SK-N-SH (cell line): ENCODE results near the gene SEMA4D. TPM values are rescaled to one million over a fixed set of nuclear protein-coding genes. Genes with fewer than 3 reads are reported as not detected.

Experiments used
- CTCF ChIA-PET: fragments of 300-600, 350-600 bp; formaldehyde crosslinking; extraction: SDS; loops from one replicate; lab custom pipeline; 2021; lab: Yijun Ruan, JAX
- POLR2A ChIA-PET: fragments of 350-600 bp; sonication (Branson Sonifier 250); formaldehyde crosslinking; extraction: SDS; loops from one replicate; lab custom pipeline; 2020; ENCODE audit warnings: antibody characterized with exemption, inconsistent platforms; lab: Yijun Ruan, JAX
- DNase-seq: peaks from one replicate; pipeline ENCODE4 v3.0.0; 2012
- H2AFZ ChIP-seq: fragments of 200-600 bp; sonication (generic); 2 replicates; pipeline ENCODE4 v1.8.1; 2016; ENCODE audit warnings: antibody characterized with exemption, mild to moderate bottlenecking, low read depth
- H3F3A ChIP-seq: fragments of 200-600 bp; sonication (generic); replicated peaks from 2 replicates; pipeline ENCODE3; 2016; ENCODE audit warnings: antibody characterized with exemption, mild to moderate bottlenecking; ENCODE audit not compliant: insufficient read depth
- H3K27ac ChIP-seq, 2 experiments: fragments of 200-500 bp in 1 of 2; fragments of 200-600 bp in 1 of 2; sonication (Bioruptor generic) in 1 of 2; sonication (generic), shearing (Covaris generic) in 1 of 2; 2 replicates each; pipeline versions ENCODE4 v1.5.1 to v1.6.1; 2014 to 2016; ENCODE audit warnings: low read depth in 2 of 2, inconsistent platforms in 1 of 2, low read length in 1 of 2, mild to moderate bottlenecking in 1 of 2, mixed read lengths in 1 of 2
- H3K27me3 ChIP-seq: fragments of 200-600 bp; sonication (generic), shearing (Covaris generic); 2 replicates; pipeline ENCODE4 v1.6.1; 2016; ENCODE audit warnings: mixed run types; ENCODE audit not compliant: insufficient read depth
- H3K36me3 ChIP-seq, 2 experiments: fragments of 200-500 bp in 1 of 2; fragments of 200-600 bp in 1 of 2; sonication (Bioruptor generic) in 1 of 2; sonication (generic) in 1 of 2; replicated peaks in 1 of 2; 2 replicates each; pipeline versions ENCODE3 to v1.5.1; 2014 to 2016; ENCODE audit warnings: low read length in 1 of 2, mild to moderate bottlenecking in 1 of 2; ENCODE audit not compliant: insufficient read depth in 2 of 2, control insufficient read depth in 1 of 2
- H3K4me1 ChIP-seq, 2 experiments: fragments of 200-500 bp in 1 of 2; fragments of 200-600 bp in 1 of 2; sonication (Bioruptor generic) in 1 of 2; sonication (generic), shearing (Covaris generic) in 1 of 2; 2 replicates each; pipeline versions ENCODE4 v1.5.1 to v1.6.1; 2014 to 2016; ENCODE audit warnings: low read depth in 1 of 2, low read length in 1 of 2, mixed run types in 1 of 2; ENCODE audit not compliant: insufficient read depth in 2 of 2, control insufficient read depth in 1 of 2
- H3K4me2 ChIP-seq: fragments of 200-600 bp; sonication (generic), shearing (Covaris generic); 2 replicates; pipeline ENCODE4 v1.6.1; 2017; ENCODE audit warnings: mixed run types
- H3K4me3 ChIP-seq, 2 experiments: fragments of 200-500 bp in 1 of 2; fragments of 200-600 bp in 1 of 2; sonication (Bioruptor generic) in 1 of 2; sonication (generic), shearing (Covaris generic) in 1 of 2; 2 replicates each; pipeline versions ENCODE4 v1.5.1 to v1.8.1; 2014 to 2016; ENCODE audit warnings: low read depth in 2 of 2, inconsistent platforms in 1 of 2, low read length in 1 of 2, mild to moderate bottlenecking in 1 of 2, mixed read lengths in 1 of 2, moderate library complexity in 1 of 2
- H3K79me2 ChIP-seq: fragments of 200-600 bp; sonication (generic); 2 replicates; pipeline ENCODE4 v1.8.1; 2017; ENCODE audit warnings: mild to moderate bottlenecking; ENCODE audit not compliant: insufficient read depth
- H3K9ac ChIP-seq: fragments of 200-600 bp; sonication (generic); 2 replicates; pipeline ENCODE4 v1.6.1; 2017; ENCODE audit warnings: mixed run types
- H3K9me2 ChIP-seq: fragments of 200-600 bp; sonication (generic); 2 replicates; pipeline ENCODE4 v1.6.1; 2017; ENCODE audit warnings: mixed run types
- H3K9me3 ChIP-seq: fragments of 200-600 bp; sonication (generic); 2 replicates; pipeline ENCODE4 v1.6.1; 2017; ENCODE audit warnings: mixed run types, mild to moderate bottlenecking, moderate library complexity
- H4K20me1 ChIP-seq: fragments of 200-600 bp; sonication (generic); 2 replicates; pipeline ENCODE4 v1.6.1; 2017; ENCODE audit warnings: mild to moderate bottlenecking, mixed run types; ENCODE audit not compliant: insufficient read depth
- CHD2 ChIP-seq: fragments of 150-350 bp; IDR thresholded peaks from 2 replicates; pipeline ENCODE4 v1.6.1; 2018; ENCODE audit warnings: low read length; ENCODE audit not compliant: partially characterized antibody
- ELF1 ChIP-seq: IDR thresholded peaks from 2 replicates; pipeline ENCODE4 v1.4.0; 2012
- EZH2phosphoT487 ChIP-seq: fragments of 200-600 bp; sonication (generic); IDR thresholded peaks from 2 replicates; pipeline ENCODE4 v1.6.1; 2017; ENCODE audit warnings: low read depth, mixed run types, mild to moderate bottlenecking, antibody characterized with exemption, moderate library complexity, borderline replicate concordance
- FOSL2 ChIP-seq: IDR thresholded peaks from 2 replicates; pipeline ENCODE4 v1.4.0; 2012; ENCODE audit warnings: low read depth, mild to moderate bottlenecking, moderate library complexity, borderline replicate concordance
- FOXJ3 ChIP-seq: sonication (generic); formaldehyde crosslinking; IDR thresholded peaks from 2 replicates; pipeline ENCODE4 v1.5.1; 2020; ENCODE audit warnings: mild to moderate bottlenecking, missing genetic modification reagents
- GATA2 ChIP-seq: sonication (generic); formaldehyde crosslinking; IDR thresholded peaks from 2 replicates; pipeline ENCODE4 v1.5.0; 2020; ENCODE audit warnings: mild to moderate bottlenecking, missing genetic modification reagents
- MAX ChIP-seq: IDR thresholded peaks from 2 replicates; pipeline ENCODE4 v1.4.0; 2012; ENCODE audit warnings: low read depth
- MXI1 ChIP-seq: IDR thresholded peaks from 2 replicates; pipeline ENCODE4 v1.6.1; 2012; ENCODE audit warnings: mild to moderate bottlenecking, low read depth, low read length, improper control_type of control experiment
- NFIC ChIP-seq: IDR thresholded peaks from 2 replicates; pipeline ENCODE4 v1.4.0; 2012; ENCODE audit warnings: borderline replicate concordance
- NRF1 ChIP-seq: IDR thresholded peaks from 2 replicates; pipeline ENCODE4 v1.6.1; 2012; ENCODE audit warnings: low read depth, mild to moderate bottlenecking, low read length
- PBX3 ChIP-seq: IDR thresholded peaks from 2 replicates; pipeline ENCODE4; 2012
- RCOR1 ChIP-seq: fragments of 150-350 bp; IDR thresholded peaks from 2 replicates; pipeline ENCODE4 v1.6.1; 2017; ENCODE audit warnings: antibody characterized with exemption, low read length
- RXRA ChIP-seq: IDR thresholded peaks from 2 replicates; pipeline ENCODE4 v1.4.0; 2012; ENCODE audit warnings: low read depth, mild to moderate bottlenecking, borderline replicate concordance
- SIN3A ChIP-seq: IDR thresholded peaks from 2 replicates; pipeline ENCODE4 v1.6.1; 2012; ENCODE audit warnings: low read depth, mild to moderate bottlenecking, low read length, moderate library complexity, borderline replicate concordance
- SMC3 ChIP-seq: IDR thresholded peaks from 2 replicates; pipeline ENCODE4 v1.6.1; 2012; ENCODE audit warnings: low read depth, low read length, improper control_type of control experiment
- TAF1 ChIP-seq: IDR thresholded peaks from 2 replicates; pipeline ENCODE4 v1.6.1; 2012; ENCODE audit warnings: low read depth, mild to moderate bottlenecking, low read length, moderate library complexity, borderline replicate concordance
- TEAD4 ChIP-seq: IDR thresholded peaks from 2 replicates; pipeline ENCODE4 v1.4.0; 2012; ENCODE audit warnings: mild to moderate bottlenecking, borderline replicate concordance; ENCODE audit not compliant: insufficient read depth
- USF1 ChIP-seq: IDR thresholded peaks from 2 replicates; pipeline ENCODE4 v1.4.0; 2012; ENCODE audit warnings: low read depth, borderline replicate concordance
- USF2 ChIP-seq: fragments of 150-350 bp; IDR thresholded peaks from 2 replicates; pipeline ENCODE4 v1.6.1; 2017; ENCODE audit warnings: antibody characterized with exemption, low read length, low read depth, borderline replicate concordance
- ZBTB33 ChIP-seq: IDR thresholded peaks from 2 replicates; pipeline ENCODE4 v1.4.0; 2012; ENCODE audit warnings: low read depth, borderline replicate concordance
- WGBS: methylation state at CpG from one replicate; pipeline ENCODE4 v1.1.6; 2017; ENCODE audit warnings: low lambda C conversion rate; 5-methylcytosine and 5-hydroxymethylcytosine counted together
- polyA plus RNA-seq, 3 experiments: library from polyadenylated mRNA; depleted of rRNA; stranded (reverse); fragments of >200 nt; gene quantifications; 2 replicates each; pipeline ENCODE4 v1.2.3, GENCODE V29; 2012

The SEMA4D gene
- polyA plus RNA-seq, 1 of the 3 experiments (the other 2 are of a cell fraction) = 4.8 TPM

GRCh38 chr9:89496645-89497256 is 1.2 kb downstream of the SEMA4D start:
- H4K20me1 ChIP-seq = no peaks in the 10 kb centered on the region
- H3K9me2 ChIP-seq = no peaks in the 10 kb centered on the region
- H3K4me1 ChIP-seq = peaks cover 0 to 52% of the 10 kb centered on the region in 2 experiments; a peak in 1 of 4 replicates
- 73% methylated on average over 7 of the region's 14 CpGs for WGBS
- peak overlapping the region; percentile 73 for H3K4me2 ChIP-seq
- H3K36me3 ChIP-seq = no peaks in the 10 kb centered on the region
- H2AFZ ChIP-seq = no peak overlapping the region
- no peak overlapping the region; a peak in 1 of 4 replicates for H3K27ac ChIP-seq
- no peaks in the 10 kb centered on the region; the same call in 1 of the 2 replicates for H3K27me3 ChIP-seq
- TF ChIP-seq TEAD4 = no peak
- TF ChIP-seq ZBTB33 = no peak
- no peak for TF ChIP-seq NFIC
- TF ChIP-seq SMC3 = no peak
- TF ChIP-seq RXRA = no peak
- no peak for TF ChIP-seq ELF1
- no peak for TF ChIP-seq MXI1
- no peak for TF ChIP-seq SIN3A
- no peak for TF ChIP-seq PBX3
- TF ChIP-seq USF2 = no peak
- TF ChIP-seq MAX = no peak
- TF ChIP-seq USF1 = no peak
- no peak for TF ChIP-seq CHD2
- TF ChIP-seq NRF1 = no peak
- no peak for TF ChIP-seq RCOR1
- TF ChIP-seq GATA2 = no peak
- TF ChIP-seq TAF1 = no peak
- no peak for TF ChIP-seq FOSL2
- no peak for TF ChIP-seq FOXJ3 (CRISPR knock-in tag)
- no peak for TF ChIP-seq EZH2phosphoT487
- no peak for DNase-seq
- no peaks in the 10 kb centered on the region for H3K9me3 ChIP-seq
- ChIA-PET POLR2A (no interaction called here), CTCF (interaction anchor here (1.2 kb wide), 1 partner anchor 149 kb away, joined by 3 read pairs; no protein-coding TSS in a partner anchor)
- H3K9ac ChIP-seq = no peak overlapping the region
- peak overlapping the region; percentile 58 to 80 for H3K4me3 ChIP-seq
- H3K79me2 ChIP-seq = no peaks in the 10 kb centered on the region
- no peaks in the 10 kb centered on the region for H3F3A ChIP-seq
